CD4-positive, alpha-beta T cell treated with Interleukin-21 for 1 hour (primary cell): Measurements from ENCODE around the gene IQCM.
"Not testable (repeated sequence)": the region's sequence is repeated elsewhere in the genome, so short reads cannot be mapped to it uniquely, and the experiment has no call there.

Experiments used
- DNase-seq: peaks from one replicate; pipeline ENCODE4 v3.0.0-alpha.2; 2020

The IQCM gene

GRCh38 chr4:149555146-149555545 is 260.5 kb downstream of the IQCM start:
- no peak for DNase-seq

- no peak for DNase-seq
Observed at GRCh38 chr4:149553959-149554520, 261.6 kb downstream of the IQCM start.

GRCh38 chr4:149552601-149553000 is 263.0 kb downstream of the IQCM start:
- DNase-seq = no peak

- DNase-seq = no peak
Observed at GRCh38 chr4:149549911-149550310, 265.7 kb downstream of the IQCM start.

GRCh38 chr4:149534779-149535178 is 280.9 kb downstream of the IQCM start:
- no peak for DNase-seq

- no peak for DNase-seq
Observed at GRCh38 chr4:149531861-149532260, 283.8 kb downstream of the IQCM start.

- DNase-seq = no peak
Observed at GRCh38 chr4:149523039-149523438, 292.6 kb downstream of the IQCM start.

GRCh38 chr4:149521611-149522425 is 293.8 kb downstream of the IQCM start:
- no peak for DNase-seq

GRCh38 chr4:149518471-149518870 is 297.2 kb downstream of the IQCM start:
- DNase-seq = no peak

GRCh38 chr4:149513081-149513480 is 302.6 kb downstream of the IQCM start:
- DNase-seq = no peak

GRCh38 chr4:149512501-149512900 is 303.1 kb downstream of the IQCM start:
- no peak for DNase-seq

- DNase-seq = no peak
Observed at GRCh38 chr4:149511558-149512298, 303.9 kb downstream of the IQCM start.

GRCh38 chr4:149507309-149507708 is 308.3 kb downstream of the IQCM start:
- DNase-seq = not testable (repeated sequence)

- DNase-seq = no peak
Observed at GRCh38 chr4:149500806-149501205, 314.8 kb downstream of the IQCM start.

GRCh38 chr4:149499726-149500125 is 315.9 kb downstream of the IQCM start:
- DNase-seq = no peak

- no peak for DNase-seq
Observed at GRCh38 chr4:149498246-149498645, 317.4 kb downstream of the IQCM start.

GRCh38 chr4:149493492-149493891 is 322.2 kb downstream of the IQCM start:
- no peak for DNase-seq

- DNase-seq = no peak
Observed at GRCh38 chr4:149489321-149489720, 326.3 kb downstream of the IQCM start.

- DNase-seq = no peak
Observed at GRCh38 chr4:149486861-149487260, 328.8 kb downstream of the IQCM start.

- DNase-seq = not testable (repeated sequence)
Observed at GRCh38 chr4:149468669-149469068, 347.0 kb downstream of the IQCM start.

GRCh38 chr4:149466446-149466845 is 349.2 kb downstream of the IQCM start:
- DNase-seq = no peak

GRCh38 chr4:149465955-149466354 is 349.7 kb downstream of the IQCM start:
- DNase-seq = no peak

GRCh38 chr4:149443537-149443936 is 372.1 kb downstream of the IQCM start:
- no peak for DNase-seq

- DNase-seq = no peak
Observed at GRCh38 chr4:149441338-149441737, 374.3 kb downstream of the IQCM start.
